Stimulated activated CD4-positive, alpha-beta T cell treated with anti-CD3 and anti-CD28 coated beads, Interleukin-2, amount 100 ng/mL, for 24 hours (primary cell): ENCODE results near the gene DNAJC11.
"Not testable (repeated sequence)": the region's sequence is repeated elsewhere in the genome, so short reads cannot be mapped to it uniquely, and the experiment has no call there.

Source experiments
- DNase-seq, 2 donors: peaks; one replicate each; pipeline ENCODE4 v3.0.0-alpha.2; 2020

Gene DNAJC11

DNA sequence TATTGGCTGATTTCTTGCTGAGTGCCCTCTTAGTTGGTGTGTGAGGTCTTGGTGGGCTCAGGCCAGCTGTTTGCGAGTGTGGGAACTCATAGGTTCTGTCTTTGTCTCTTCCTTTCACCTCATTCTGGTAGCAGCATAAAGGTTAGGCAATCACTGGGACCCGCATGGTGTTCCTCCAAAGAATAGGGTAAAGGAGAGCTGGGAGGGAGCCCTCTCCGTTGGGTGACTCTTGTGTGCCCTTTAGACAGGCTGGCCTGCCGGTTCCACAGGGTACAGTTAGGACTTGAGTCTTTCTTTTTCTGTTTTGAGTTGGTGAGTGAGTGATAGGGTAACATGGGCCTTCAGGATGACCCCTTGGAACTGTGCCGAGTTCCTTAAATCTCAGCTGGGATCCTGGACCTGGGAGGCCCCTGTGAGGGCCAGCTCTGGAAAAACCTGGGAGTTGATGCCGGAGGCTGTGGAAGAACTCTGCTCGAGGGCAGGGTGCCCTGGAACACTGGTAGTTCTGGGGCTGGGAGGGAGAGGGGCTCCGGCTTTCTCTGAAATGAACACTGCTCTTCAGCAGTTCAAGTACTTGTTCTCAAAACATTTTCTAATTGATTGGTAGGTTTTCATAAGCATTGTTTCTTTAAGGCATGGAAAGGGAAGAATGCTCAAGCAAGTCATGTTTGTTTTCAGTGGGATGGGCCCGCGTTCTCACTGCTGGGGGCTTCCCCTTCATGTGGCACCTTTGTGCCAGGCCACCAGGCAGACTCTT is 79.0 kb downstream of the DNAJC11 start:
- no peak for DNase-seq

DNA sequence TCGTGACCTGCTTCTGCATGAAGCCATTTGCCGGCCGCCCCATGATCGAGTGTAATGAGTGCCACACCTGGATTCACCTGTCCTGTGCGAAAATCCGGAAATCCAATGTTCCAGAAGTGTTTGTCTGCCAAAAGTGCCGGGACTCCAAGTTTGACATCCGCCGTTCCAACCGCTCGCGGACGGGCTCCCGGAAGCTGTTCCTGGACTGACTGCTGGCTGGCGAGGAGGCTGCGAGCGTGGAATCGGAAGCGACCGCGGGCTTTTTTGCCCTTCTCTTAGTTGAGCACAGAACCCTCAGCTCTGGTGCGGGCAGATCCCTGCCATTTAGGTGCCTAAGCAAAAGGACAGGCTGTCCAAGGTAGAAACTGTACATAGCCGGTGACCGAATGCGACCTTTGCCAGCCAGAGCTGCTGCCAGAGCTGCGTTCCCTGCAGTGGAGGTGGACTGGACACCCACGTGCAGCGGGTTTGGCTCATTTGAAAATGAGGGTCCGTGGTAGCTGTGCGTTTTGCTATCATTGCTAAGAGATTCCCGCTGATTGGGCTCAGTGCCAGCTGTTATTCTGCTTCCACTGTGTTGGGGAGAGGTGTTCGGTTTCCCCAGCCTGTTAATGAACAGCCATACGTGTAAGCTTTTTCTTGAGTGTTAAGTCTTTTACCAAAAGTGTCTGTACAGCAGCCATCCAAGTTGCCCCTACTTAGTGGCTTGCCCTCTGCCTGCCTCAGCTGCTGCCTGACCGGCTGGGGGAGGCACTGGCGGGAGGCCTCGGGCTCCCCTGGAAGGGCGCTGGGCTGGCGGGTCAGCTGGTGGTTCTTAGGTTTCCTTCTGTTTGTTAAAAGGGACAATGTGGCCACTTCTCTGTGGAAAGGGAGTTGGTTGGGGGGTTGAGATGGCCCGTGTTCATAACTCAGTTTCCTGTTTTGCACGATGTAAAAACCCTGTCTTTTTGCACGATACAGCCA is 79.9 kb downstream of the DNAJC11 start:
- no peak for DNase-seq

DNA sequence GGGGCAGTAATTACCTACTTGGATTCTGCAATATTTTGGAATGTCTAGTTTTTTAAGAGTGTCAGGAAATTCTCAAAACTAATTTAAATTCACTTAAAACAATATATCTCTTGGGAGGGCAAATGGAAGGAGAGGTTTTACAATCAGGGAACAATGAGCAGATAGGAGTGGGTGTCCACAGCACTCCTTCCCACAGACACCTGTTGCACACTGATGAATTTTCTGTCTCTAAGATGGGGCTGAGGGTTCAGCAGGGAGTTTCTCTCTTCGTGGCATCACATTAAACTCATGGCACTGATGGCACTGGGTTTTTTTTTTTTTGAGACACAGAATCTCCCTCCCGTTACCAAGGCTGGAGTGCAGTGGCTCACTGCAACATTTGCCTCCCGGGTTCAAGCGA is 82.6 kb downstream of the DNAJC11 start:
- no peak for DNase-seq

DNA sequence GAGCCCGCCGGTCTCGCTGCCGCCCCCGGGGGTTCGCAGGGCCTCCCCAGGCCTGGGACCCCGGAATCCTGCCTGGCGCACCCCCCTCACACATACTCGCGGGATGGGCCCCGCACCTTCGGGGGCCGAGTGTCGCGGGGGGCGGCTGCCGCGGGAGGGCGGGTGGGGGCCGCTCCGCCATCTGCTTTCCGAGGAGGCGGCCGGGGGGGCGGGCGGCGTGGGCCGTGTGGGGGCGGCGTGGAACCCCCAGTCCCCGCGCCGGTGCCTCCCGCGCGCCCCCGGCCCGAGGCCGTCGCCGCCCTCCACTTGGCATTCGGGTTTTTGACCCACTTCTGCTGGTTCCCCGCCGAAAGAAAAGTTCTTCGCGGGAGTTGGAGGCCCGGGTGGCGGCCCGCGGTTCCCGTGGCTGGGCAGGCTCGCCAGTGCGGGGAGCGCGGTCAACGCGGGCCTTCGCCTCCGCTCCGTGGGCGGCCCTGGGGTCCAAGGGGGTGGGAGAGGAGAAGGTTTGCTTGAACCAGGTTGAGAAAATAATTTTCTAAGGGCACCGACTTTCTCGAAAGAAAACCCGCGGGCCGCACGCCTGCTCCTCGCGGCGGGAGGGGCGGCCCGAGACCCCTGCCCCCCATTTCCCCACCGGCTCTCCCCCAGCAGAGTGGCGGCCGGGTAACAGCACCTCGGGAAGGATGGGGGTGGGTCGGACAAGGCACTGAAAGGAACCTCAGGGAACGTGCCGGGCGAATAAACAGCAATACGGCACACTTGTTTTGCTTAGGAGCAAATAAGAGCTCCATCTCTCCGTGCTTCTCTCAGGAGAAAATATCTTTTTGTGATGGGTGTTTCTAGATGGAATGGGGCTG is 86.5 kb downstream of the DNAJC11 start:
- no peak for DNase-seq

DNA sequence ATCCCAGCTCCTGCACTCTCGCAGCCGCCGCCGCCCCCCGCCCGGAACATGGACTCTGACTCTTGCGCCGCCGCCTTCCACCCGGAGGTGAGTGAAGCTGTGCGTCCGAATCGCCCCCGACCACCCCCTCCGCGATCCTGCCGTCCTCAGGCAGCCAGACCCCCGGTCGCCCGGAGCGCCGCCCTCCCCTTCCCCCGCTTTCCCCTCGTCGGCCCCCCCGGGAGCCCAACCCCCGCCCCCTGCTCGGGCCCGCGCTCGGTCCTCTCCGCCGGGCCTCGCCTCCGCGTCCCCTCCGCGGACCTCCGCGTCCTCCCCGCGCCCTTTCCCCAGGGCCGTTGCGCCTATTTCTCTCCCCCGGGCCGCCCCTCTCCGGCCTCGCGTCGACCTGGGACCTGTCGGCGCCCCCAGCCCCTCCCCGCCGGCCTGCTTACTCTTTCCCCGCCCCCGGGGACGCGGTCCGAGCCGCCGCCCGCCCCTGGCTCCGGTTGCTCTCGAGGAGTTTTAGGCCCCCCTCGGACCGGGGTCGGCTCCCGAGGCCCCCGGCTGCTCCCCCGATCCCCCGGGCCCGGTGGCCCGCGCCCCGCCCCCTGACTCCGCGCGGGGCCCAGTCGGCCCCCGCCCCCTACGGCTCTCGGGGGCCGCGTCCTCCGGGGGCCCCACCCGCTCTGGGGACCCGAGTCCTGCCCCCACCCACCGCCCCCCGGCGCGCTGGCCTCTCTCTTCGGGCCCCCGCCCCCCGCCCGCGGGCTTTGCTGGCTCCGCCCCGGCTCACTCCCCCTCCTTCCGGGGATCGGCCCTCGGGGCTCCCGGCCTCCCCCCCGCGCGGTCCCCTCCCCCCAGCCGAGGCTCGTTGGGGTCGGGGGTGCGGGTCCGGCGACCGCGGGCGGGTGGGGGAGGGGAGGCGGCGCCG is 87.3 kb downstream of the DNAJC11 start:
- peak; percentile 64 to 68 for DNase-seq

DNA sequence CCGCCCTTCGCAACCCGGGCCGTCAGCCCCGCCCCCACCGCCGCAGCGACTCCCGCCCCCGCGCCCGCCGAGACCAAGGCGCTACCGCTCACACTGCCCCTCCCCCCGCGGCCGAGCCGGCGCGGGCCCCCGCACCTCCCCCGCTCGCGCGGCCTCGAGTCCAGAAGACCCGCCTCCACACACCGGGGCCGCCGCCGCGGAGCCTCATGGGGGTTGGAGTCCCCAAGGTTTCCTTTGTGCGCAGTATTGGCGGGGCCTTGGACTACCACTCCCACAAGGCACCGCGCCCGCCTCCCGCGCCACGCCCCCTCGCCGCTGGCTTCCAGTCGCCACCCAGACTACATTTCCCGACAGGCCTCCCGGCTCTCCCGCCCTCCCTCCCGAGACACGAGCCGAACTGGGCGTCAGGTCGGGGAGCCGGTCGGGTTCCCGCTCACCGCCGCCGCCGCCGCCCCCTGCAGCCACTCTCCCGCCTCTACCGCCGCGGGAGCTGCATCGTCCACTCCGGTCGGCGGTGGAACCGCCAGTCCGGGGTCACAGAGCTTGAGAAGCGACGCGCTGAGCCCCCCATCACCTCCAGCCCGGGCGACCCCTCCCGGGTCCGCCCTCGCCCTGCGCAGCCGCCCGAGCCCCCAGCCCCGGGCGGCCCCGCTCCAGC is 88.1 kb downstream of the DNAJC11 start, which contains the start of gene PHF13:
Gene PHF13 (plus strand): TSS at position 371 of the 658 bp plus-strand sequence. CDS start 336 bp downstream, outside the sequence.
- DNase-seq = peak; percentile 100

DNA sequence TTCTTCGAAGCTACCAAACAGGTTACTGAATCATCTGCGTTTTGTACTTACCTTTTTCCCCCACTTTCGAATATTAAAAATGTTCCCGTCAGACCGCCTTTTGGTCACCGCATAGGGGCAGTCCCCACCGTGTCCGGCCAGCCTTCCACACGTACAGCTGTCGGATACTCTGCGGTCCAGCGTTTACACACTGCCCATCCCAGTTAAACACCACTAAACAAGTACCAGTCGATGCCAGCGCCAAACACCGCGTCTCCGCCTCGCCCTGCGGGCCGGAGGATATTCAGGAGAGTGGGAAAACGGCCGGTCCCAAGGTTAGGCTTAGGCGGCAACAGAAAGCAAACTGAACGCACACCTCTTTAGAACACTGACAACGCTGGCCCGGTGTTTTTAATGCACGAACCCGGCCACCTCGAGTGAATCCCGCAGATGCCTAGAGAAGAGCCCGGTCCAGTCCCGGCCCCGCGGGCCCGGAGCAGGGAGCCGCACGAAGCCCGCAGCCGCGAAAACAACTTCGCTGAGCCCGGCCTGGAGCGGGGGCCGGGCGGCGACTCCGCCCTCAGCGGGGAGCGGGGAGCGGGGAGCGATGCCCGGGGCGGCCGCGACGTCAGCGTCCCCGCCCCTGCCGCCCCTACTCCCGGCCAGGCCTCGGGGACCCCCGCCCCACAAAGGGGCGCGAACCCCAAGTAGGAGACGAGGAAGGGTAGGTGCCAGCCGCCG is 88.8 kb downstream of the DNAJC11 start:
- DNase-seq = no peak

DNA sequence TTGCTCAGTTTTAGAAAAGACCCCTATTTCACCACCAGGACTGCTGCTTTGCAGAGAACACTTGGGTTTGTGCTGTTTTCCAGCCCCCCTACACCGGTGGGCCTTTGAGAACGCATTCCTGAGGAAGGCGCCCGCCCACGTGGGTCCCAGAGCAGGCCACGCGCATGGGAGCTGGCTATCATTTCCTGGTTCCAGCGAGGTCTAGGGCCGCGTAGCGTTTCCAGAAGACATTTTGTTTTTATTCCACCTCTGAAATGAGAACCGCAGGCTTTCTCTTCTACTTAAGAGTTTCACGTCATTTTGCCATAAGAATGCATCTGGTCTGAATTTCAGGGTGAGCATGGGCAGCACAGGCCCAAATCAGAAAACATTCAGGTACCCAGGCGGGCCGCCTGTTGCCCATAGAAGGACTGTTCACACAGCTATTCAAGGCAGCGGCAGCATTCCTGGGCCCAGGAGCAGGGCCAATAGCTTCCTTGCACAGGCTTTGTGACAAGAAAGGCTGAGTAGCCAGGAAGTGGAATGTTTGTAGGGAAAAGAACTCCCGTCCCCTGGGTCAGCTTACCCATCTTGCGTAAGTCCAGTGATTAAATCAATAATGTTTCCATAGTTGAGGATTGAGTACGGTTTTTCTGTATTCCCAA is 97.6 kb downstream of the DNAJC11 start:
- DNase-seq = peak in 1 of 2 donors; percentile 46

DNA sequence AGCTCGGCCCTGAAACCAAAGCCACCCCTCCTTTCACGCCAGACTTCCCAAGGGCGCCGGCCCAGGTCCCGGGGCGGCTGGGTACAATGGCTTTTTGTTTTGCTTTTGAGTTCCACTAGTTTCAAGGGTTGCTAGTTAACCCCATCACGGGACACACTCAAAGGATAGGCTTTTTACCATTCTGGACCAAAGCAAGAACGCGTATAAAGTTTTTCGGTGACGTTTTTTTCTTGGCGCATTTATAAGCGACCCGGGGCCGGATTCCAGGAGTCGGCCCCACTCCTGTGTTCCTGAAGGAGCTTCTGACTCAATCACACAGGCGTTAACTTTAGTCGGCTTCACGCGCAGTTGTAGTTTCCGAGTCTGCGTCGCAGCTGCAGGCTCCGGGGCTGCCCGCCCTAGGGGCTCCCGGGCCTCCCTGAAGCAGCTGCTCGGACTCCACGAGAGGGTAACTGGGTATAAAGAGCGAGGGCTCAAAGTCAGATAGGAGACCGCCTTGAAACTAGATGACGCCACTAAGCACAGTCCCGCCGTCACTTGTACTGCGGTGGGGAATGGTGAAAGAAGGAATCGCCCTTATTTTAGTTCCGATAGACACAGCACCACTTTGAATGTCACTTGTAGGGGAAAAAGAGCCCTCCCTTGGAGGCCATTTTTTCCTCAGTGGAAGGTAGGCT is 98.2 kb downstream of the DNAJC11 start:
- DNase-seq = peak; percentile 58 to 62

DNA sequence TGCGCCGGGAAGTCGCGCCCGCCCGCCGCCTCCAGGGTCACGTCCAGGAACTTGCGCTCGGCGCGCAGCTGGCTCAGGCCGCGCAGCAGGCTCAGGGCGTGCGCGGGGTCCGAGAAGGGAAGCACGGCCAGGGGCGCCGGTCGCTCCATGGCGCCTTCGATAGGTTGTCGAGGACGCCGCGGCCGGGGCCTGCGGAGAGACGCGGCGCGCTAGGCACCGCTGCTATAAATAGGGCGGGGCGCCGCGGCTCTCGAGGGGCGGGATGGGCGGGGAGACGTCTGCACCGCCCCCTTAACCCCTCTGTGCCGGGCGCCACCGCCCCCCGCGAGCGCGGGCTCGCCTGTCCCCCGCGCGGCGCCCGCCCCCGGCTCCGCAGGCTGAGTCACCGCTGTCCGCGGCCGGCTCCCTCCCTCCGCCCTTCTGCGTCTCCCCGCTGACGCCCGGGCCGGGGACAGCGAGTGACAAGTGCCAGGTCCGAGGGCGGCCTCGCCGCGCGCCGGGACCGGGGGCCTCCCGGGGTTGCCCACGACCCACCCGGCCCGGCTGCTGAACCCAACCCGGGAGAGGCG is 98.9 kb downstream of the DNAJC11 start, which contains the start of gene KLHL21:
Gene KLHL21 (minus strand): TSS at position 201 of the 569 bp plus-strand sequence. CDS start 52 bp downstream, at position 149.
- DNase-seq = peak; percentile 86 to 90

DNA sequence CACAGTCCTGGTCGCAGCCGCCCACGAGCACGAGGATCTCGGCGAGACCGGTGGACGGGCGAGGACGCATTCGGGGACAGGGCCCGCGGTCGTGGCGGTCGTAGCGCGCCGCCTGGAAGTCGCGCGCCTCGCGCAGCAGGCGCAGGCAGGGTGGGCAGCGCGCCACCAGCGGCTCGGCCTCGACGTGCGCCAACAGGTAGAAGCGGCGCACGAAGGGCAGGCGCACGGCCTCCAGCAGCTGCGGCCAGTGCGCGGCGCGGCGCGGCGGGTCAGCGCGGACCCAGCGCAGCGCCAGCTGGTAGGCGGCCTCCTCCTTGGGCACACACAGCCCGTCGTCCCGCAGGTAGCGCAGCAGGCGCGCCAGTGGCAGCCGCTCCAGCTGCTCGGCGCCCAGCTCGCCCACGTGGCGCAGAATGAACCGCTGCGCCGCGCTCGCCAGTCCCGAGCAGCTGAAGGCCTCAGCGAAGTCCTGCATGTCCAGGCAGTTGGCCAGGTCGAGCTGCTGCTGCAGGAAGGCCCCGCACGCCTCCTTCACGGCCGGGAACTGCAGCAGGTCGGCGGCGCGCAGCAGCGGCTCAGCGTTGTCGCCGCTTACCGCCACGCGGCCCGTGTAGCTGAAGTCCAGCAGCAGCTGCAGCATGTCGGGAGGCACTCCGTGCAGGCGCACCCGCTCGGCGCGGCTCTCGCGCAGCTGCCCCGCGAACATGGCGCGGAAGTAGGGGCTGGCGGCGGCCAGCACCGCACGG is 99.5 kb downstream of the DNAJC11 start:
- DNase-seq = peak; percentile 28 to 45

DNA sequence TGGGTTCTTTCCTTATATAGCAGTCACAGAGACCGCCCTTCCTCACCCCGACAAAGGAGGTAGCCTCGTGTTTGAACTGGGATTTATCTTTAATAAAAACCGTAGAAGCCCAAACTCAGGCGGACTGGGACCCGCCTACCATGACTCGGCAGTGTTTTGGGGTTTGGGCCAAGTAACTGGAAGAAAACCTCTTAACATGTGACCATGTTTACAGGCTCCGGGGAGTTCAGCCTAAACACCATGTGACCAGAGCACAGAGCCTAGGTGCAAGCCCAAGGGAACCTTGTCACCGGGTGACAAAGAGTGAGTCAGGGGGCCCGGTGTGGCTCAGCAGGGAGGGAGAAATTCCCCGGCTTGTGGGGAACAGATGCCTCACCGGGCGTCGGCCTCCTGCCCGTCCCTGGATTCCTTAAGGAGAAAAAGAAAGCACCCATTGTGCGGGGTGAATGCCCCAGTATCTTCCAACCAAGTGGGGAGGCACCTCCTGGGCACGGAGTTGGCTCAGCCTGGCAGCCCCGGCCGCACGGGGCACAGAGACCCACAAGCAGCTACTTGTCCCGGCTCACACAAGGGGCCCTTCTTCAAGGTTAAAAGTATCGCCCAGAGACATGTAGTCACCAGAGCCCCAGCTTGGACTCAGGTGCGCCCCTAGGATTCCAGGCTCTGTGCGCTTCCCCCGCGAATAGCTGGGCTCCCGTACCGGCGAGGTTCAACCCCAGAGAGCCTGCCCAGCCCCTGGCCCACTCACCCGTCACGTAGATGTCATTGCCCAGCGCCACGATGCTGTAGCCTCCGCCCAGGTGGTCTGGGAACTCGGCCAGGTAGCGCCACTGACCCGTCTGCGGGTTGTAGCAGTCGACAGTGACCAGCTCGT is 100.3 kb downstream of the DNAJC11 start:
- peak; percentile 82 to 87 for DNase-seq

DNA sequence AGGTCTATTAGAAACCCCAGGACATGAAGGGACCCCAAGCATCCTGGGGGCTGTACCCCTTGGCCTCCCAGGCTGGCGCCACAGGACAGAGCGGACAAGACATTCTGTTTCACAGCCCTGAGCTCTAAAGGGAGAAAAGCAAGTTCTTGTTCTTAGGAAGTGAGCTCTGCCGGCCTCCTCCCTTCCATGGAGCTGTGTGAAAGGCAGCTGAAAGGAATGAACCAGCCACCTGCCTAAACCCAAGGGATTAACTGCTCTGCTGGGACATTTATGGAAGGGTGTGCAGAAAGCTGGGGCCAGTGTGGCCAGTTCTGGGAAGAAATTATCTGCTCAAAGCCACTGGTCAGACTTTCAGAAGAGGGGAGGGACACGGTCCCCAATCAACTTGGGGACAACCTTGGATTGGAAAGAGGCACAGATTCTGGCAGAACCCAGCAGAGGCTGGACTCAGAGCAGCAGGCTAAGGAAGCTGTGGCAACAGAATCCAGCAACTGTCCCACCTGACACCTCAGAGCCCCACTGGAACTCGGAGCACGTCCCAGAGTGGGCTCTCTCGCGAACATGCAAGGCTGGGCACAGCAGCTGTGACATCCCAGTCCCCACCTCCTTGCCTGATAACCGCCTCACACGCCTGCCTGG is 101.1 kb downstream of the DNAJC11 start:
- no peak for DNase-seq

DNA sequence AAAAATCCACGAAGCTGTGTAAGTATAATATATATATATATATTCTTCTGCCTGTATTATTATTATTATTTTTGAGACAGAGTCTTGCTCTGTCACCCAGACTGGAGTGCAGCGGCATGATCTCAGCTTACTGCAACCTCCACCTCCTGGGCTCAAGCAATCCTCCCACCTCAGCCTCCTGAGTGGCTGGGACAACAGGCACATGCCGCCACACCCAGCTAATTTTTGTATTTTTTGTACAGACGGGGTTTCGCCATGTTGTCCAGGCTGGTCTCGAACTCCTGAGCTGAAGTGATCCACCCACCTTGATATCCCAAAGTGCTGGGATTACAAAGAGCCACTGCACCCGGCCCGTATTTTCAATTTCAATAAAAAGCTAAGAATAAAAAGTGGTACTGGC is 101.6 kb downstream of the DNAJC11 start:
- DNase-seq = not testable (repeated sequence)

DNA sequence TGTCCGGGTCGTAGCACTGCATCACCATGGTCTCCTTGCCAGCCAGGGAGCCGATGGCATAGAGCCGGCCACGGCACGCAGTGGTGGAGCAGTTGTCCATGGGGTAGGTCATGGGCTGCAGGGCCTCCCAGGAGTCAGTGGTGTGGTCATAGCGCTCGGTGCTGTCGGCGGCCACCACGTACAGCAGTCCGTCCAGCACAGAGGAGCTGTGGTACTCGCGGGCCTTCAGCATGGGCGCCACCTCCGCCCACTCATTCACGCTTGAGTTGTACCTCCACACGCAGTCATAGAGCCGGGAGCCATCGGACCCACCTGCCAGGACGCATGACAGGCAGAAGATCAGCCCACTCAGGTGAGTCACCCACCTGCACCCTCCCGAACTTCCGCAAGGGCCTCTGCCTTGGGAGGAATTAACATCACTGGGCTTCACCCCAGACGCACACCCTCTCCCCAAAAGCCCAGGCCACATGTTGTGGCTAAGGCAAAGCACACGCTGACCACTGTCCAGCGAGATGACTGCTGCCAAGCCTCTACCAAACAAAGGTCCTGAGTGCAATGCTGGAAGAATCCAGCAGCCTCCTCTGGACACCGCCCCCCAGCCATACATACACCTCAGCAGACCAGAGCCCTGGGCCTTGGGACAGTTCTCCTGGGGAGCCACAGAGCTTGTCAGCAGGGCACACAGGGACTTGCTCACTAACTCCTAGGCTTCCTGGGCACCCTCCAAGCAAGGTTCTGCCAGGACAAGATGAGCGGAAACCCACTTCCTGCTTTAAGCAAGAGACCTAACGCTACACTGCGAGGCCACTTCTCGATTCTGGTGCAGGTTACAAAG is 102.3 kb downstream of the DNAJC11 start:
- DNase-seq = peak; percentile 61 to 63

DNA sequence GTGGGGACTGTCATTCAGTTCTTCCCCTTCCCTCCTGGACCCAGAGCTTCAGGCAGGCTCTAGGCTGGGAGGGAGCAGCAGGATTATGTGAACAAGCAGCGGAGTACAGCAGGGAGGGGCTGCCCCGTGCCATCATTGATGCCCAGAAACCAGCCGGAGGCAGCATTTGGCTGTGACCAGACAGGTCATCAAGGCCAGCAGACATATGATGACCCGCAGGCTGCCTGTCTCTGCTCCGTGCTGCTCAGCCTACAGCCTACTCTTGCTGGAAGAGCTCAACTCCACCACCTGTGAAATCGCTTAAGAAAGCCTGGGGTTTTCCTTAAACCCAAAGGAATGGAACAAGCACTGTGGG is 103.9 kb downstream of the DNAJC11 start:
- no peak for DNase-seq
